ENCODE results near the gene MEIOB. TPM values are rescaled to one million over a fixed set of nuclear protein-coding genes. Genes with fewer than 3 reads are reported as not detected.

MEIOB gene
- total RNA-seq, 3 donors from 2014 or later (not counting 1 experiment from before 2014, with no cell fraction given): not detected

DNA sequence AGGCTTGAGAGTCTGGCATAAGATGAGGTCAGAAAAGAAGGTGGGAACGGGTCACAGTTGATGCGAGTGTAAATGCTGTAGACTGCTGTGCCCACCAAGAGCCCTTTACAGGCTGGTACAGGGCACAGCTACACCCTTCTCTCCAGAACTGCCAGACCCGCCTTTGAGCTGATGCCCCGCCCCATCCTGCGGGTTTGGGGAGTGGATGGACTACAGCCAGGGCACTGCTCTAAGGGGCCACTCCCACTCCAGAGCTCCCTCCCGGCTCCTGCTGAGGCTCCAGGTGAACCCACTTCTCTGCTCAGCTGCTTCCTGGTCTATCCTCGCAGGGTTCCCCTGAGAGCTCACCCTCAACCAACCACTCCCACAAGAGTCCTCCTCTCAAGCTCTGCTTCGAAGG is 12.3 kb downstream of the MEIOB start:
- H3K27ac Mint-ChIP-seq: no peak overlapping the region
- intact Hi-C loops (cut with micrococcal nuclease): no loop called here
- DNase-seq: no peak

DNA sequence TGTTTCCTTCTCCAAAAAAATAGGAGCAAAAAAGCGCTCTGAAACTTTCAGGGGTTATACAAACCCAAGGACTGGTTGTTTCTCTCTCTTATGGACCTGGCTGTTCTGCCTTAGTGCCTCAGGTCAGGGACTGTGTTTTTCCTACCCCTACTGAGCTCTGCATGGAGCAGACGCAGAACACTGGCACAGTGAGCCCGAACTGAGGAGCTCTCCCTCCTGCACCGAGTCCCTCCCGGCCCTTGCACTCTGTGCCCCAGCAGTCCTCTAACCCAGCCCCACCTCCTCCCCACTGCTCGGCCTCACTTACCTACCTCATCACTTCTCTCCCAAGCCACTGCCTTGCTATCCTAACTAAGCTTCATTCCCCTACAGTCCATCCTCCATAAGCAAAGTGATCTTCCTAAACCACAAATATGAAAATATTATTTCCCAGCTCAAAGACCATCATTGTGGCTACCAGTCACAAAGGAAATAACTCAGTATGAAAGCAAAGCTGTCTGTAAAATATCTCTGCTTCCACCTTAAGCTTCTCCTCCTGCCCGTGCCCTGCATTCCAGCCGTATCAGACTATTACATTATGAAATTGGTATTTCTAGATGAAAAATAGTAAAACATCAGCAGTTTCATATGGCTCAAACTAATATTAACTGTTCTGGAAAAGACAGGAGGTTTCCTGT is 13.6 kb downstream of the MEIOB start:
- Mint-ChIP-seq H3K9me3 (no peaks in the 10 kb centered on the region), H3K27ac (no peak overlapping the region), H3K4me1 (no peaks in the 10 kb centered on the region), H3K36me3 (no peaks in the 10 kb centered on the region), H3K27me3 (ENCODE audit: low read depth in 2 of 2) (peaks cover 48 to 64% of the 10 kb centered on the region in 2 donors), H3K4me3 (no peak overlapping the region)
- TF ChIP-seq, protein P1, sequence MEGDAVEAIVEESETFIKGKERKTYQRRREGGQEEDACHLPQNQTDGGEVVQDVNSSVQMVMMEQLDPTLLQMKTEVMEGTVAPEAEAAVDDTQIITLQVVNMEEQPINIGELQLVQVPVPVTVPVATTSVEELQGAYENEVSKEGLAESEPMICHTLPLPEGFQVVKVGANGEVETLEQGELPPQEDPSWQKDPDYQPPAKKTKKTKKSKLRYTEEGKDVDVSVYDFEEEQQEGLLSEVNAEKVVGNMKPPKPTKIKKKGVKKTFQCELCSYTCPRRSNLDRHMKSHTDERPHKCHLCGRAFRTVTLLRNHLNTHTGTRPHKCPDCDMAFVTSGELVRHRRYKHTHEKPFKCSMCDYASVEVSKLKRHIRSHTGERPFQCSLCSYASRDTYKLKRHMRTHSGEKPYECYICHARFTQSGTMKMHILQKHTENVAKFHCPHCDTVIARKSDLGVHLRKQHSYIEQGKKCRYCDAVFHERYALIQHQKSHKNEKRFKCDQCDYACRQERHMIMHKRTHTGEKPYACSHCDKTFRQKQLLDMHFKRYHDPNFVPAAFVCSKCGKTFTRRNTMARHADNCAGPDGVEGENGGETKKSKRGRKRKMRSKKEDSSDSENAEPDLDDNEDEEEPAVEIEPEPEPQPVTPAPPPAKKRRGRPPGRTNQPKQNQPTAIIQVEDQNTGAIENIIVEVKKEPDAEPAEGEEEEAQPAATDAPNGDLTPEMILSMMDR (IDR thresholded peaks at IDR 0.05): no peak
- WGBS (ENCODE audit: insufficient coverage): 41% methylated on average over 6 of the region's 8 CpGs
- ATAC-seq (no peak), DNase-seq (no peak)
- intact Hi-C loops (cut with micrococcal nuclease): no loop called here
- no peaks in the 10 kb centered on the region for H3K9me3 ChIP-seq (ENCODE audit: control insufficient read depth, insufficient read depth, low read length)
- H3K27me3 ChIP-seq (ENCODE audit: control insufficient read depth, insufficient read depth, low read length): peaks cover 5% of the 10 kb centered on the region
- H3K27ac ChIP-seq (ENCODE audit: low read length): no peak overlapping the region
- no peaks in the 10 kb centered on the region for H3K36me3 ChIP-seq (ENCODE audit: control insufficient read depth, insufficient read depth, low read length)
- H3K4me1 ChIP-seq (ENCODE audit: control insufficient read depth, insufficient read depth, low read length): no peaks in the 10 kb centered on the region
- H3K4me3 ChIP-seq (ENCODE audit: low read length): no peak overlapping the region

More for the DNA sequence above, 12.3 kb downstream of the MEIOB start:
- WGBS (ENCODE audit: insufficient coverage): 40% methylated on average over 7 of the region's 8 CpGs
- no peak for ATAC-seq
- Histone ChIP-seq H3K36me3 (ENCODE audit: control insufficient read depth, insufficient read depth, low read length) (no peaks in the 10 kb centered on the region), H3K4me1 (ENCODE audit: control insufficient read depth, insufficient read depth, low read length) (no peaks in the 10 kb centered on the region), H3K9me3 (ENCODE audit: control insufficient read depth, insufficient read depth, low read length) (no peaks in the 10 kb centered on the region), H3K4me3 (ENCODE audit: low read length) (no peak overlapping the region), H3K27ac (ENCODE audit: low read length) (no peak overlapping the region), H3K27me3 (ENCODE audit: control insufficient read depth, insufficient read depth, low read length) (peaks cover 5% of the 10 kb centered on the region)
- TF ChIP-seq, protein P1 (IDR thresholded peaks at IDR 0.05): no peak
- H3K9me3 Mint-ChIP-seq: no peaks in the 10 kb centered on the region
- no peak overlapping the region for H3K4me3 Mint-ChIP-seq
- H3K27me3 Mint-ChIP-seq (ENCODE audit: low read depth in 2 of 2): peaks cover 43 to 51% of the 10 kb centered on the region in 2 donors
- H3K4me1 Mint-ChIP-seq: no peaks in the 10 kb centered on the region
- H3K36me3 Mint-ChIP-seq: no peaks in the 10 kb centered on the region

DNA sequence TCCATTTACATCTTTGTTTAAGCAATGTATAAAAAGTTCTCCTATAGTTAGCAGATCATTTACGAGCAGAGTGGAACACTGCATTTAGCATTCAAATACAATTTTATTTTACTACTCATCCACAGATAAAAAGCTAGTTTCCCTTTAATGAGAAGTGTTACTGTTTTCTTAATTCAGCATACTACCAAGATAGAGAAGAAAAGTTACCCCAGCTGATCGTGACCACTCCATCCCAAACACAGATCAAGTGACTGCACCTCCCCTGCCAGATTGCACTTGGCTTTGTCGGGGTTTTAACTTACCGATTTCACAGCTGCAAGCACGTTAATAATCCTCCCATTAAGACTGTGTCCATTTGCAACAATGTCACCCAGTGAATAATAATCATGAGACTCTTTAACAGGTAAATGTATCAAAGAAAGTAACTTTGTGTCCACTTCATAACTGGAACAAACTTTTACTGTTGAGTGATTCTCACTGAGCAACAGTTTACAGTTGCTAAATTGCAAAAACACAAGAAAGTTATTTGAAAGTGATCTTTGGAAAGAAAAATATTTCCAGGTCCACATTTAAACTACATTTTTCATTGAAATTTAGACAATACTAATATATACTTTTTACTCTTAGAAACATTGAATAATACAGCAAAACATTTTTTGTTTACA is 14.4 kb downstream of the MEIOB start:
- peaks cover 48 to 67% of the 10 kb centered on the region in 2 donors for H3K27me3 Mint-ChIP-seq (ENCODE audit: low read depth in 2 of 2)
- no peak overlapping the region for H3K27ac ChIP-seq (ENCODE audit: low read length)
- no peaks in the 10 kb centered on the region for H3K4me1 ChIP-seq (ENCODE audit: control insufficient read depth, insufficient read depth, low read length)
- no peaks in the 10 kb centered on the region for H3K36me3 Mint-ChIP-seq
- WGBS (ENCODE audit: insufficient coverage): 72% methylated on average over 4 of the region's 5 CpGs
- TF ChIP-seq, protein P1 (IDR thresholded peaks at IDR 0.05): no peak
- no peak overlapping the region for H3K4me3 ChIP-seq (ENCODE audit: low read length)
- H3K27me3 ChIP-seq (ENCODE audit: control insufficient read depth, insufficient read depth, low read length): peaks cover 5% of the 10 kb centered on the region
- no peaks in the 10 kb centered on the region for H3K4me1 Mint-ChIP-seq
- no peak overlapping the region for H3K27ac Mint-ChIP-seq
- ATAC-seq (no peak), DNase-seq (no peak)
- H3K9me3 ChIP-seq (ENCODE audit: control insufficient read depth, insufficient read depth, low read length): no peaks in the 10 kb centered on the region
- no peak overlapping the region for H3K4me3 Mint-ChIP-seq
- intact Hi-C loops (cut with micrococcal nuclease): no loop called here
- H3K9me3 Mint-ChIP-seq: no peaks in the 10 kb centered on the region
- no peaks in the 10 kb centered on the region for H3K36me3 ChIP-seq (ENCODE audit: control insufficient read depth, insufficient read depth, low read length)

Data from natural killer cell (primary cell).